Stomach smooth muscle (tissue), 2 donors: ENCODE results near the gene CTCFL.
A peak's percentile ranks its signal among the peaks of the same experiment; 100 is the strongest.

Experiments
- H3K27ac ChIP-seq: one replicate; pipeline ENCODE4 v1.7.0; 2013; ENCODE audit warnings: mild to moderate bottlenecking, low read length, inconsistent platforms
- H3K27me3 ChIP-seq, 2 donors: one replicate each; pipeline ENCODE4 v1.7.0; 2013; ENCODE audit warnings: low read length in 2 of 2; ENCODE audit not compliant: insufficient read depth in 2 of 2, control insufficient read depth in 1 of 2
- H3K36me3 ChIP-seq, 2 donors: one replicate each; pipeline ENCODE4 v1.7.0; 2013; ENCODE audit warnings: low read length in 2 of 2; ENCODE audit not compliant: control insufficient read depth in 2 of 2, insufficient read depth in 2 of 2
- H3K4me1 ChIP-seq: one replicate; pipeline ENCODE4 v1.7.0; 2013; ENCODE audit warnings: low read length; ENCODE audit not compliant: control insufficient read depth, insufficient read depth
- H3K4me3 ChIP-seq, 2 donors: one replicate each; pipeline ENCODE4 v1.7.0; 2013; ENCODE audit warnings: low read length in 2 of 2
- H3K9ac ChIP-seq, 2 donors: one replicate each; pipeline ENCODE4 v1.7.0; 2013; ENCODE audit warnings: low read length in 2 of 2, mild to moderate bottlenecking in 1 of 2
- H3K9me3 ChIP-seq, 2 donors: one replicate each; pipeline ENCODE4 v1.7.0; 2013; ENCODE audit warnings: low read length in 2 of 2; ENCODE audit not compliant: control insufficient read depth in 2 of 2
- donor health status: healthy.
- donor health status: Pancreatic carcinoma.

Gene CTCFL

GRCh38 chr20:57470666-57471495, 54.1 kb downstream of the CTCFL start:
- no peaks in the 10 kb centered on the region for H3K9me3 ChIP-seq
- H3K4me3 ChIP-seq, result no peak overlapping the region
- H3K36me3 ChIP-seq, result no peaks in the 10 kb centered on the region
- H3K4me1 ChIP-seq, result peaks cover 33% of the 10 kb centered on the region
- no peak overlapping the region for H3K9ac ChIP-seq
- H3K27me3 ChIP-seq, result no peaks in the 10 kb centered on the region
- no peak overlapping the region for H3K27ac ChIP-seq

- no peaks in the 10 kb centered on the region for H3K9me3 ChIP-seq
- peaks cover 33% of the 10 kb centered on the region for H3K4me1 ChIP-seq
- H3K9ac ChIP-seq, result no peak overlapping the region
- H3K36me3 ChIP-seq, result no peaks in the 10 kb centered on the region
- H3K27me3 ChIP-seq, result no peaks in the 10 kb centered on the region
- H3K27ac ChIP-seq, result no peak overlapping the region
- no peak overlapping the region for H3K4me3 ChIP-seq
These were observed 54.8 kb downstream of the CTCFL start for GRCh38 chr20:57470212-57470522.

- H3K9ac ChIP-seq, result no peak overlapping the region
- H3K27ac ChIP-seq, result peak overlapping the region; percentile 49
- H3K4me3 ChIP-seq, result no peak overlapping the region
- no peaks in the 10 kb centered on the region for H3K27me3 ChIP-seq
- H3K36me3 ChIP-seq, result no peaks in the 10 kb centered on the region
- H3K9me3 ChIP-seq, result no peaks in the 10 kb centered on the region
- H3K4me1 ChIP-seq, result peaks cover 39% of the 10 kb centered on the region
These were observed 55.3 kb downstream of the CTCFL start for GRCh38 chr20:57469418-57470211.

GRCh38 chr20:57468523-57469417, 56.2 kb downstream of the CTCFL start:
- peaks cover 41% of the 10 kb centered on the region for H3K4me1 ChIP-seq
- no peak overlapping the region for H3K9ac ChIP-seq
- no peak overlapping the region for H3K4me3 ChIP-seq
- H3K27me3 ChIP-seq, result no peaks in the 10 kb centered on the region
- H3K27ac ChIP-seq, result peak overlapping the region; percentile 49
- H3K36me3 ChIP-seq, result no peaks in the 10 kb centered on the region
- no peaks in the 10 kb centered on the region for H3K9me3 ChIP-seq

- H3K27me3 ChIP-seq, result no peaks in the 10 kb centered on the region
- no peak overlapping the region for H3K9ac ChIP-seq
- H3K9me3 ChIP-seq, result no peaks in the 10 kb centered on the region
- no peaks in the 10 kb centered on the region for H3K36me3 ChIP-seq
- H3K27ac ChIP-seq, result peak overlapping the region; percentile 46
- peaks cover 35% of the 10 kb centered on the region for H3K4me1 ChIP-seq
- no peak overlapping the region for H3K4me3 ChIP-seq
These were observed 57.2 kb downstream of the CTCFL start for GRCh38 chr20:57467742-57468141.

GRCh38 chr20:57465943-57466342, 59.0 kb downstream of the CTCFL start:
- H3K27ac ChIP-seq, result no peak overlapping the region
- H3K27me3 ChIP-seq, result no peaks in the 10 kb centered on the region
- no peak overlapping the region for H3K9ac ChIP-seq
- peaks cover 35% of the 10 kb centered on the region for H3K4me1 ChIP-seq
- H3K36me3 ChIP-seq, result no peaks in the 10 kb centered on the region
- no peaks in the 10 kb centered on the region for H3K9me3 ChIP-seq
- no peak overlapping the region for H3K4me3 ChIP-seq

- Histone ChIP-seq H3K4me3 (no peak overlapping the region), H3K36me3 (no peaks in the 10 kb centered on the region), H3K27ac (no peak overlapping the region), H3K27me3 (no peaks in the 10 kb centered on the region), H3K9ac (no peak overlapping the region), H3K4me1 (peaks cover 39% of the 10 kb centered on the region), H3K9me3 (no peaks in the 10 kb centered on the region)
These were observed 59.5 kb downstream of the CTCFL start for GRCh38 chr20:57465486-57465885.

- Histone ChIP-seq H3K36me3 (no peaks in the 10 kb centered on the region), H3K4me1 (peaks cover 42% of the 10 kb centered on the region), H3K27ac (no peak overlapping the region), H3K27me3 (no peaks in the 10 kb centered on the region), H3K9me3 (no peaks in the 10 kb centered on the region), H3K9ac (no peak overlapping the region), H3K4me3 (no peak overlapping the region)
These were observed 60.2 kb downstream of the CTCFL start for GRCh38 chr20:57464642-57465211.

- Histone ChIP-seq H3K36me3 (no peaks in the 10 kb centered on the region), H3K9me3 (no peaks in the 10 kb centered on the region), H3K9ac (no peak overlapping the region), H3K27ac (no peak overlapping the region), H3K4me1 (peaks cover 45% of the 10 kb centered on the region), H3K27me3 (no peaks in the 10 kb centered on the region), H3K4me3 (no peak overlapping the region)
These were observed 62.2 kb downstream of the CTCFL start for GRCh38 chr20:57462781-57463180.

GRCh38 chr20:57461726-57462125, 63.2 kb downstream of the CTCFL start:
- Histone ChIP-seq H3K9ac (no peak overlapping the region), H3K36me3 (no peaks in the 10 kb centered on the region), H3K27ac (no peak overlapping the region), H3K27me3 (no peaks in the 10 kb centered on the region), H3K9me3 (no peaks in the 10 kb centered on the region), H3K4me1 (peaks cover 53% of the 10 kb centered on the region), H3K4me3 (no peak overlapping the region)
